ENCODE results near the gene PLB1.

PLB1 gene

DNA sequence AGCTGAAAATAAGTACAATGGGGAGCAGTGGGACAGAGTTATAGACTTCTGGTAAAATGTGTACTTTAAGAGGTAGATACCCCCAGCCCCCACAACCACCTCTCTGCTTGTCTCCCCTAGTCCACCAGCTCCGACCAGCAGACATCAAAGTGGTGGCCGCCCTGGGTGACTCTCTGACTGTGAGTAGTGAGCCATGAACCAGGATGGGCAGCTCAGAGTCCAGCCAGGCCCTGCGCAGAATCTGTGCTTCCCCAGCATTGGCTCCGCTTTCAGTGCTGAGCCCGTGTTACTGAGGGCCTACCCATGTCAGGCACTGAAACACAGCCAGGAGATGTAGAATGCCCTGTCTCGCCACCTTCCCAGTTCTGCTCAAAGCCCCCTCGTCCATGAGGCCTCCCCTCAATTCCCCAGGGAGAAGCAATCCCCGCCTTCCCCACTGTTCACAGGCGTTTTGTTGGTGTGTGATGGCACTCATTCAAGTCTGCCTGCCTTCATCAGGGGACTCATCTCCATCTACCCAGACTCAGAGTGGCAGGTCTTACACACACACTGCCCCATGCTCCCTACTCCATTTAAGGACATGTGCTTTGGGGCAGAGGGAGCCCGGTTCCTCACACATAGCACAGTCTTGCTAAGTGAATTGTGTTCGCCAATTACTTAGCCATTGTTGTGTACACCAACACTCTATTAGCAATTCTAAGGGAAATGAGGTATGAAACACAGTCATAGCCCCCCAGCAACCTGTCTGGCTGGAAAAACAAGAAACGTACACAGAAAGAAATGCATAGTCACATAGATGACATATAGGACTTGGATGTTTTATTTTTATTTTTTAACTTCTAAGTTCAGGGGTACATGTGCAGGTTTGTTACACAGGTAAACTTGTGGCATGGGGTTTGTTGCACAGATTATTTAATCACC is 122.6 kb downstream of the PLB1 start:
- TF ChIP-seq, protein P1, sequence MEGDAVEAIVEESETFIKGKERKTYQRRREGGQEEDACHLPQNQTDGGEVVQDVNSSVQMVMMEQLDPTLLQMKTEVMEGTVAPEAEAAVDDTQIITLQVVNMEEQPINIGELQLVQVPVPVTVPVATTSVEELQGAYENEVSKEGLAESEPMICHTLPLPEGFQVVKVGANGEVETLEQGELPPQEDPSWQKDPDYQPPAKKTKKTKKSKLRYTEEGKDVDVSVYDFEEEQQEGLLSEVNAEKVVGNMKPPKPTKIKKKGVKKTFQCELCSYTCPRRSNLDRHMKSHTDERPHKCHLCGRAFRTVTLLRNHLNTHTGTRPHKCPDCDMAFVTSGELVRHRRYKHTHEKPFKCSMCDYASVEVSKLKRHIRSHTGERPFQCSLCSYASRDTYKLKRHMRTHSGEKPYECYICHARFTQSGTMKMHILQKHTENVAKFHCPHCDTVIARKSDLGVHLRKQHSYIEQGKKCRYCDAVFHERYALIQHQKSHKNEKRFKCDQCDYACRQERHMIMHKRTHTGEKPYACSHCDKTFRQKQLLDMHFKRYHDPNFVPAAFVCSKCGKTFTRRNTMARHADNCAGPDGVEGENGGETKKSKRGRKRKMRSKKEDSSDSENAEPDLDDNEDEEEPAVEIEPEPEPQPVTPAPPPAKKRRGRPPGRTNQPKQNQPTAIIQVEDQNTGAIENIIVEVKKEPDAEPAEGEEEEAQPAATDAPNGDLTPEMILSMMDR (conservative IDR thresholded peaks at IDR 0.05): no peak
- H3K27ac ChIP-seq: peak overlapping the region; percentile 64; the same call in 1 of the 2 replicates

DNA sequence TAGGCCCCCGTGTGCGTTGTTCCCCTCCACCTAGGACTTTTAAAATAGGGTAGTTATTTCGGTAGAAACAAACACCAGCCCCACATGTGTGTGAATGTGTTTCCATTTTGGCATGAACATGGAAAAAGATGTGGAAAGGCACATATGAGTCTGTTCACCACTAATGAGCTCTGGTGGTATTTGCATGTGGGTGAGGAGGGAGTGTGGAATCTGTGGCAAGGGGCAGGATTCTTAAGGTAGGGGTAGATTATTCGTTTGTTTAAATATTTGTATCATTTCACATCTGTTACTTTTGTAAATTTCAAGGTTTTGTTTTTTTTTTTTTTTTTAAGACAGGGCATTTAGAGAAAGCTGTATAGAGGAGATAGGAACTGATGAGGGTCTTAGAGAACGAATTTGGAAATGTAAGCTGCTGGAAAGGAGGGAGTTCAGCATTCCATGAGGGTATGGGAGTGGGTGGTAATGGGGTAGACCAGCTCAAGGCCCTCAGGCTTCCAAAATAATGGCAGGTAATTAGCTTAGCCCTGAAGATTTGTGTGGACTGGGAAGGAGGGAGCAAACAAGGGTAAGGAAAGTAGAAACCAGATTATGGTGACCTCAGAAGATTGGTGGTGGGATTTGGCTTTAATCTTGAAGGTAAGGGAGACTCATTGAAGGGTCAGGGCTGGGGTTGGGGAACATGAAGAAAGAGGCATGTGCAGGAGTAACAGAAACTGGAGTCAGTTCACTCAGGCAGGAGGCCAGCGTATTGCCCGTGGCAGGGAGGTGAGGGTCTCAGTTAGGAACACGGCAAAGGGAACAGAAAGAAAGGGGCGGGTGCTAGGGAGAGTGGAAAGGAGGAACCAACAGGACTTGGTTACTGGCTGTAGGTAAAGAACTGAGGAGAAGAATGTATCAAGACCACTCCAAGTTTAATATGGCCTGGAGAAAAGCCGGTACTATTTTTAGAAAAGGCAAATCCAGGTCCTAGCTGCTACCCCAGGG is 123.6 kb downstream of the PLB1 start:
- H3K27ac ChIP-seq: peak overlapping the region; percentile 90
- TF ChIP-seq, protein P1 (conservative IDR thresholded peaks at IDR 0.05): no peak

DNA sequence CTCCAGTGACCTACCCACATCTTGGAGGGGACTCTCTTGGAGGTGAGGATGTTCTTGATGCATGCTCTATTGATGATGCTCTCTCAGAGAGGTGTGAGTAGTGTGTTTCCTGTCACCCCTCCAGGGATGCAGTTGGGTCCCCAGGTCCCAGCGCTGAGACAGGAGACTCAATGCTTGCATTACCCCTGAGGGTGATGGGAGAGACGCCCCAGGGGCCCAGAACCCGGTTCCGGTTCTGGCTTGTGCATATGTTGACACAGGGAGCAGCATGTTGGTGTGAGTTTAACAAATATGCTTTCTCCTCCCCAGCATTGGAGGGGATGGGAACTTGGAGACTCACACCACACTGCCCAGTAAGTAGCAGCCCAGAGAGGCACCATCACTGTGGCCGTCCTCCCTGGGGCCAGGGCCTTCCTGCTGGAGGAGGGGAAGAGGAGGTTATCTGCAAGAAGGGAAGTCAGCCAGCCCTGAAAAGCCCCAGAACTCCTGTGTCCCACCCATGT is 124.5 kb downstream of the PLB1 start:
- peak overlapping the region; percentile 90 for H3K27ac ChIP-seq
- TF ChIP-seq, protein P1 (conservative IDR thresholded peaks at IDR 0.05): no peak

DNA sequence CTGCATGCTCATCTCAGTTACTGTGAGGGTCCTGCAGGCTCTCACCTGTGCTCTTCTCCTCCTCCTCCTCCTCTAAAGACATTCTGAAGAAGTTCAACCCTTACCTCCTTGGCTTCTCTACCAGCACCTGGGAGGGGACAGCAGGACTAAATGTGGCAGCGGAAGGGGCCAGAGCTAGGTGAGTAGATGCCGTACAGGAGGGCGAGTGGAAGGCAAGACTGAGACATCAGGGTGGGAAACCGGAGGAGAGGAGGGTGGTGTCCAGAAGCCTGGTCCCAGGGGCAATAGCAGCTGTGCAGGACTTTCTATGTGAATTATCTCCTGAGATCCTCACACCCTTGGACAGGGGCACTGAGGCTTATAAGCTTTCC is 124.9 kb downstream of the PLB1 start:
- H3K27ac ChIP-seq: peak overlapping the region; percentile 90
- TF ChIP-seq, protein P1 (conservative IDR thresholded peaks at IDR 0.05): no peak

DNA sequence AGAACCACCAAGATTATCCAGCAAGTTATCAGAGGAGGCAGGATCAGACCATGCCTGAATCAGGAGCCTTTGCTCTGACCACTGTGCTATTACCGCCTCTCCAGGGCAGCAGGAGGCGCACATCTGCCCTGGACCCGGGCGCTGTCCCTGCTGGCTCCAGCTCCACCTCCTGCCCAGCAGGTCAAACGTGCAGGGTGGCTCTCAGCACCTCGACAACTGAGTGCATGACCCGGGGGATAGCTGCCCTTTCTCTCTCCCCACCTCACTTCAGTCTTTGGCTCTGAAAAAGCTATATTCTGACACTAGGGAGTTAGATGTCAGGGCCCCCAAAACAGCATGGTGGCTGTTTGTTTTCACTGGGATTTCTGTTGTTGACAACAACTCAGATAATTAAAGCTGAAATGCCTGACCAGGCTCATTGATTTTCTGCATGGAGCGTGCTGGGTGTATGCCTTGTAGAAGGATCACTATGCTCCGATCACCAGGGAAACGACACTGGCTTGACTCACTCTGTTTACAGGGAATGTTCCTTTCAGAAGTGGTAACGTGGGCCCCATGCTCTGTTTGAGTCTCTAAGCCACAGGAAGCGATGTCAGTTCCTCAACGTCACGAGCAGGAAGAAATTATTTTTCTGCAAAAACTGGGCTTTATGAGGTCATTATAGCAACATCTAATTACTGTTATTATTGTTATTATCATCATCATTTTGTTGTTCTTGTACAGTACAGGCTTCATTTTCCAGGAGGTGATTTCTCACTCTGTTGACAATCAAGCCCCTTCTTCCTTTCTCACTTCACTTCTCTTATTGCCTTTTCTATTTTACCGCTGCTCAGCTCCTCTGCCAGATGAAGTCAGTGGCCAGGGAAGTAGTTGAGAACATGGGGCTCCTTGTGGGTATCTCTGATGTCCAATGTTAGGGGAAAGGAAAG is 125.6 kb downstream of the PLB1 start:
- H3K27ac ChIP-seq: peak overlapping the region; percentile 90
- TF ChIP-seq, protein P1 (conservative IDR thresholded peaks at IDR 0.05): peak; percentile 69

DNA sequence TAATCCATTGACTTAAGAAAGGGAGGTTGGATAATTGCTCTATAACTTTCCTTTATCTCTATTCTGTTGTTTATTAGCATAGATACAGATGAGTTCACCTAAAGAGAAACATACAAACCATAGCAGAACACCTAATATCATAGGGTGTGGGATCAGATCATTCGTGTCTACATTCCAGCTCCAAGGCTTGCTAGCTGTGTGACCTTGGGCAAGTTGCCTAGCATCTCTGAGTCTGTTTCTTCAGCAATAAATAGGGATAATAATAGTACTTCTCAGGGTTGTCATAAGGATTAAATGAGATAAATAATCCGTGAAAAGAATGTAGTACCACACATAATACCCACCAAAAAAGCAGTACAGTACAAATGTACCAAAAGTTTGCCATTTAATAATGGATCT is 126.2 kb downstream of the PLB1 start:
- TF ChIP-seq, protein P1 (conservative IDR thresholded peaks at IDR 0.05): no peak
- peak overlapping the region; percentile 90 for H3K27ac ChIP-seq

All from VCaP (cell line).